HG02623 (cell line): ENCODE measurements around the gene LTN1.
"Not testable (repeated sequence)": the region's sequence is repeated elsewhere in the genome, so short reads cannot be mapped to it uniquely, and the experiment has no call there.

Experiments
- ATAC-seq: cut with Tn5 transposase; IDR thresholded peaks from one replicate; pipeline ENCODE4 v1.9.1; 2021; ENCODE audit warnings: moderate library complexity; ENCODE audit not compliant: unreplicated experiment

The LTN1 gene

DNA sequence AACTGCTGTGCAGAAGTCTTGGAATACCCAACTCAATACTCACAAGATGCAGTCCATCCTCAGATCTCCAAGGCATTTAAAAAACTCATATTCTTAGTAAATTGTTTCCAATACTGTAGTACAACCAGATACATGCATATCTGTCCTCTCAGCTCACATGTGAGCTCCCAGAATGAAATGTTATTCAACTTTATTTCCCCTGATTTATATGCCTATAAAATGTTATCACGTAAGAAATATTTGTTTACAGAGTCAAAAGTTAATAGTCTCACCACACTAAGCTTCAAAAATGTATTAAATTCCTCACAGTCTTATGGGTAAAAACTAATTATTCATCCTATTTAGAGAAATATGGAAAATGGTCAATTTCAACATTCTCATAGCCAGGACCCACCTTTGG, 56.6 kb downstream of the LTN1 start:
- no peak for ATAC-seq

DNA sequence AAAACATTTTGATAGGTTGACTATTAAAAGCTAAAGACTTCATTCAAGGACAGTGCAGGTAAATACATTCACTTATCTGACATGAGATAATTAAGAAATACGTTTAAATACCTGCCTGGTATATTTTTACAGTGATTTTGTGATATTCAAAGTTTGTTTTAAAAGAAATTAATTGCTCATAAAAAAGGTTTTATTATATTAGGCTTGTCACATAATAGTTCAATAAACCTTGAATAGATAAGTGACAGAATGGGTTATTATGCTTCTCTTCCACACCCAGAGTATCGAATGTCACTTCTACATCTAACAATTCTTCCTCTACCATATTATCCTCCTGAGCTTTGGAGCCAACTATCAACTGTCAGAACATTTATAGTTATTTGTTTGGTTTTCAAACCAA, 60.0 kb downstream of the LTN1 start:
- no peak for ATAC-seq

DNA sequence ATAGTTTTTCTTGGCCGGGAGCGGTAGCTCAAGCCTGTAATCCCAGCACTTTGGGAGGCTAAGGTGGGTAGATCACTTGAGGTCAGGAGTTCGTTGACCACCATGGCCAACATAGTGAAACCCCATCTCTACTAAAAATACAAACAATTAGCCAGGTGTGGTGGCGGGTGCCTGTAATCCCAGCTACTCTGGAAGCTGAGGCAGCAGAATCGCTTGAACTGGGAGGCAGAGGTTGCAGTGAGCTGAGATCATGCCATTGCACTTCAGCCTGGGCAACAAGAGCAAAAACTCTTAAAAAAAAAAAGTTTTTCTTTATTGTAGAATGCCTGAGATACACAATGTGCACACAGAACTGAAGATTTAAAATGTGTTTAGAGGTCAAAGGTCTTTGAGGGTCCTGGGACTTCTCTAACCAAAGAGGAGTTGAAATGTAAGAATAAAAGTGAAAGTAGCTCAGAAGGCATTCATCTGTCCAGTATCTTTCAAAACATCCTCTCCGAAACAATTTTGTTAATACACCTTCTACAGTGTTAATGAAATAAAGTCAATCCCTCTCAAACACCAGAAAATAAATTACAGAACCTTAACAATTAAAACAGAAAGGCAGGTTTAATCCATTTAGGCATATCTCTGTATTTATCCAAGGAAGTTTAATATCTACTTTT, 60.8 kb downstream of the LTN1 start:
- not testable (repeated sequence) for ATAC-seq

DNA sequence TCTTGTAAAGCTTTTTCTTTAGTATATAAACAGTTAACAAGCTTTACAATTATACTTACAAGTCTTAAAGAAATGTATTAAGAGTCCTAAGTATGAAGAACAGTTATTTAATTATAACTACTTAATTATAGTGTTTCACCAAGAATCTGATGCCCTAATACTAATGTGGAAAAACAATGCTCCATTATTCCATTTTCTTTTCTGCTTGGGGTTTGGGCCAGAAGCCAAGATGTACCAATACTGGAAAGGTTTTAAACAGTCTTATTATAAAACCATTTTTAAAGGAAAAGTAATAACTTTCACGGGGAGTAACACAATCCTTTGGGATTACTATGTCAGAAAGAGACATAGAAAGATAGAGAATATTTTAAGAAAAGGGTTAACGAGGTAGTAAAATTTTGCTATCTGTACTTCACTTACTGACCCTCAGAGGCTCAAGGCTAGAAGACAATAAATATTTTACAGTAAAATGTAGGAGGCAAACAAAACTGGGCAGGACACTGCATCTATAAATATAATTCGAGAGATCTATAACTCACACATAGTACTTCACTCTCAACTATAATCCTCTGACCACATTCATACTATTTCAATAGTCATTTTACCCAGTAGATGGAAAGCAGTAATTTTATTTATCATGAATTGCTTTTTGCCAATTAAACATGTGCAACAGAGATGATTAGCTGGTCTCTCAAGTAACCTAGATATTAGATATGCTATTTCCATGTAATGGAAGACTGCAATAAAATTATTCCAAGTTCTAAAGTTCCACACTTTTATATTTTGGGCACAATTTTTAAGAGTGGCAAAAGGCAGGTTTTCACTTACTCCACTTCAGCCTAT, 63.9 kb downstream of the LTN1 start:
- ATAC-seq: no peak

DNA sequence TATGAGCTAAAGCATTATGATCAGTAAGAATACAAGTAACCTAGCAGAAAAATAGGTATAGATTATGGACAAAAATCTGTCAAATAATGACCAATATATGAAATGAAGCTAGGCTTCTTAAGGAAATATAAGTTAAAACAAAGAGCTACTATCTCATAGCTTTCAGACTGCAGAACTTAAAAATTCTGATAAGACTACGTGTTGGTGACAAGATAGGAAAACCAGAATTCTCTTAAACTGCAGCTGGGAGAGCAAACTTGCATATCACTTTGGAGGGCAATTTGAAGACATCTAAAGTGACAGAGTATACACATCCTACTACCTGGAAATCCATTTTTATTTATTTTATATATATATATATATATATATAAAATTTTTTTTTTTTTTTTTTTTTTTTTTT, 65.5 kb downstream of the LTN1 start:
- ATAC-seq: no peak

DNA sequence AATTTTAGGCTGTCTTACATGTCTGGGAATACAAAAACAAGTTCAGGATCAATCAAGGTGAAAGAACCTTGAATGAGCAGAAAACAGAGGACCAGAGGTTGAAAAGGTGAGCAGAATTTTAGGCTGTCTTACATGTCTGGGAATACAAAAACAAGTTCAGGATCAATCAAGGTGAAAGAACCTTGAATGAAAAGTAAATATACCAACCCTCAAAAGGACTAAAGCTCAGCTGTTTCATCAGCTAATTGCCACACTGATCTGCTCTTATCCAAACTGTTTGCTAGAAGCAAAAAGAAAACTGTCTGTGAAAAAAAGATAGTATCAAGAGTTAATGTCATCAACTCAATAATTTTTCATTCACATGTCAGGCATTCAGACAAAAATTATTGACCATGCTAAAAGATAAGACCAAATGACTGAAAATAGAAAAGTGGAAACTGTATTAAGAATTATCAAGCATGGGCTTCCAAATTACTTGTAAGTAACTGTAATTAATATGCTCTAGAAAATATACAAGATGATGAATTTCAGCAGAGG, 69.2 kb downstream of the LTN1 start:
- ATAC-seq: no peak

DNA sequence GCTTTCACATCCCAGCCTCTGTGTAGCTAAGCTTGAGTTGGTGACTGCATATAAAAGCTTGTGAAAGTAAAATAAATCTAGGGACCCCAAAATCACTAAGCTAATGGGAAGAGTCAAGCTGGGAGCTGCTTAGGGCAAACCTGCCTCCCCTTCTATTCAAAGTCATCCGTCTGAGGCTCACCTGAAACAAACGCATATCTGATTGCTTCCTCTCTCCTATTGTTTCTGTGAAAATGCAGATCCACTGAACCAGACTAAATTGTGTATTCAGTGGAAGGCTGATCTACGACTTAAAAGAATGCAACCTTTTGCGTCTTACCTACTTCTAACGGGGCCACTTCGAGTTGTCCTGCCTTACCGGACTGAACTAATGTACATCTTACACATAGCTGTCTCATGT, 70.3 kb downstream of the LTN1 start:
- no peak for ATAC-seq

DNA sequence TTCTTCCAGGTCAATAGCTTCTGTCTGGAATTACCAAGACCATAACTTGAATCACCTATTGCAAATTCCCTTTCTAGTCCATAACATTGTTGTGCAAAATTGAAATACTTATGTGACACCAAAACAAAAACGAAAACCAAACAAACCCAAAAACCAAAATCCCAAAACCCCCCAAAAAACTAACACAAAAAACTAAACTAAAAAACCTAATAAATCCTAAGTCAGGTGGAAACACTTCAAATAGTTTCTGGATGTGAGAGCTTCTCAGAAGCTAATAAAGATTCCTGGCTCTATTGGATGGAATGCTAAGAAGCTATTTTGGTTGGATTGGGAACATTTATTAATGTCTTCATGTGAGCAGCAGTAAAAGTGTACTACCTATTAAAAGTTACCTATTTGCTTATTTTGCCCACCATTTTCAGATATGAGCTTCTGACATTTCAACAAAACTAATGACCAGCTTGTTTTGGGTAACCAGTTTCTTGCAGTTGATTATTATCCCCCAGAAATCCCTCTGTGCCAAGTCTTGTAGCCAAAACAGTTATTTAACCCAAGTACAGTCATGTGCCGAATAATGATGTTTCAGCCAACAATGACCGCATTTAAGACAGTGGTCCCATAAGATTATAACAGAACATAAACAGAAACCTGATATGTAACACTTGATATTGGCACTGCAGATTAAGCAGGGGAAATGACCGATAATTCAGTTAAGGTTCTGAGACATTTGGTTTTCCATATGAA, 76.4 kb downstream of the LTN1 start:
- ATAC-seq: no peak

DNA sequence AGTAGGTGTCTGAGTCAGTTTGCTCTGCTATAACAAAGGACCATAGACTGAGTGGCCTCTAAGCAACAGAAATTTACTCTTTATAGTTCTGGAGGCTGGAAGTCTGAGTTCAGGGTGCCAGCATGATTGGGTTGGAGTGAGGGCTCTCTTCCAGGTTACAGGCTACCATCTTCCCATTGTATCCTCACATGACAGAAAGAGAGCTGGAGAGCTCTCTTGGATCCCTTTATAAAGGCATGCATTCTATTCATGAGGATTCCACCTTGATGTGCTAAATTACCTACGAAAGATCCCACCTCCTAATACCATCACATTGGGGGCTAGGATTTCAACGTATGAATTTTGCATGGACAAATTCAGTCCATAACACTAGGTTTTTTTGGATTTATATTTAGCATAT, 79.6 kb downstream of the LTN1 start:
- ATAC-seq: no peak

DNA sequence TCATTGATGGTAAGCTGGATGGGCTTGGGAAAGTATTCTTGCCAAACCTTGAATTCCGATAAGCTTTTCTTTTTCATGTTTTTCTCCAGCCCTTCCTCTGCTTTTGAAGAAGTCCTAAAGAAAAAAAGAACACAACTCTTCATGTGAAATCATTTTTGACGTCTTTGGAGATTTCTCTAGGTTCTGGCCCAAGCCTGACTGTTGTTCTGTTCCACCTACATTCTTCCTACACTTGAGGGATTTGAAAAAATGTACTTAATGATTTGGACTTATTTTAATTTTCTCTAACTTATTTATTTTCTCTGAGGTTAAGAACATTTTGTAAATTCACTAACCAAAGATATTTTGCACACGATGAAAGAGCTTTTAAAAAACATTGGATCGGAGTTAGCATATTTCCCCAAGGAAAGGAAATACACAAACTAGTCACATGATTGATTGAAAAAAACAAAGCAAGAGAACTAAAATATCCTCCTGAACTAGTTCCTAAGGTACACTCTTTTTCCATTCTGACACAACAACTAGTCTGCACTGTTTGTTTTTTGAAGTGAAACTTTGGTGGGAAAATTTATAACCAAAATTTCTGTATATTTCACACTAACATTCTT, 82.3 kb downstream of the LTN1 start:
- no peak for ATAC-seq

DNA sequence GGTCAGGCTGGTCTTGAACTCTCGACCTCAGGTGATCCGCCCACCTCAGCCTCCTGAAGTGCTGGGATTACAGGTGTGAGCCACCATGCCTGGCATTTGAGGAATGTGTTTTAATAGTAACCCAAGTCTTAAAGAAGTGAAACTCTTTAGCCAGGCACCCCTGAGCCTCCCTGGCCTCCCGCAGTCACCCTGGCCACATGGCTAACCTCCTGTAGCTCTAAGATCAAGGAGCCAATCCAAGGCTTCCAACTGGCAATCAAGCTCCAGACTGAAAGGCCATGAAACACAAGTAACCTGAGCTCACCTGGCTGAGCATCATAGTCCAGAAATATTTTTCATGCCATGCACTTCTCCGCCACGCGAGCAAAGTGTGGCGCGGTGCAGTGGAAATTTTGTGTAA, 84.3 kb downstream of the LTN1 start:
- no peak for ATAC-seq

DNA sequence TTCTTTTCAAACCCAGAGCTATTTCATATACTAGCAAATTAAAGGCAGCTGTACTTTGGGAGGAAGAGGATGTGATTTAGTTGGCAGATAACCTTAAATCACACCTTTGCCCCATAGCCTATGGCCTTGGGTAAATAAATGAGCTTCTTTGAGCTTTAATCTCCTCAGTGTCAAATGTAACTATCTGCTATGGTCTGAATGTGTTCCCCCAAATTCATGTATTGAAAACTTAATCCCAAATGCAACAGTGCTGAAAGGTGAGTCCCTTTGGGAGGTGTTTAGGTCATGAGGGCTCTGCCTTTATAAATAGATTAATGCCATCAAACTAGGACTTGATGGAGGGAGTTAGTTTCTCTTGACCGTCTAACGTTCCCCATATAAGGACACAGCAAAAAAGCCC, 85.8 kb downstream of the LTN1 start:
- ATAC-seq: no peak

DNA sequence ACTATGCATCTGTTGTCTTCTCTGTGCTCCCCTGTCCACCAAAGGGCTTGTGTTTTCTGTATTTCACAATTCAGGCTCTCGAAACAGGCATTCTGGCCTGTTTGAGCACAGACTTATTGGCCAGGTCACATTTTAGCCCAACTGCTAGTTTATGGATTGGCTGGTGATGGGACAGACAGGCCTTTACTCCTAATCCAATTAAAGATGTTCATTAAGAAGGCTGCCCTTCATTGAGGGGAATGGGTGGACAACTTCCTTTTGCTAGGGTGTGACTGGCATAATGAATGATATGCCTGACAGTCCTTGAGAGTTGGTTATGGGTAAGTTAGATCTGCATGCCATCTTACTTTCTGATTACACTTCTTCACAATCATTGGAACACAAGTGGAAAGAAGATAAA, 86.4 kb downstream of the LTN1 start:
- no peak for ATAC-seq

DNA sequence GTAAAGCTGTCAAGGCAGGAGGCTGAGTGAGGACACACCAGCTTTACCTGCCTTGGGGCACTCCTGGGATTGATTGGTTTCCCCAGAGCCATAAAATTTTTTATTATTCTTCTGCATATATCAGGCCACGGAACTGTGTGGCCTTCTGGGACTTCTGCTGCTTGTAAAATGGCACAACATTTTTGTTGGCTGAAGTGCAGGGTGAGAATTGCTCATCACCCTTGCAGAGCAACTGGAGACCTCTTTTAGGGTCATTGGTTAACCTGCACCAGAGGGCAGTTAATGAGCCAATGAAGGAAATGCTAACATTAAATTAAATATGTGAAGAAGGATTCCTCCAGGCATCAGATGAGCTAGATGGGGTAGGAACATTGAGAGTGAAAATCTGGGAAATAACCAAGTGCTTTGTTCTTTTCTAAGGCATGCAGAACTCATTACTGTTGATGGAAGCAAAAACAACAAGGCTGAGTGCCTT, 87.7 kb downstream of the LTN1 start:
- no peak for ATAC-seq

DNA sequence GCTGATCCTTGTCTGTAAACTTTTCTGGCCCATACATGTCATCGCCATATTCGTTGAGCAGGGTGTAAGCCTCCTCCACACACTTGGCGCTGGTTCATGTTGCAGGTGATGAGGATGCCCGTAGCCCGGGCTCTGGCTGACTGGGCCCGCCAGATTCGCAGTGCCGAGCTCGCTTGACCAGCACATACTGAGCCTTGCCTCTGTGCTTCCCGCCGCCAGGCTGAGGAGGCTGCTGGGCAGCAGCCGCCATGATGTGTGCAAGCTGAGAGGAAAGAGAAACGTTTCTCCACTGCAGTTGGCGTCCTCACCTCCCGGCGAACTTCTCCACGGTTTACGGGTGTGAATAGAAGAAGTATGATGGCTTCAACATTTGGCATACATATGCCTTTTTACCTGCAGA, 89.2 kb downstream of the LTN1 start:
- no peak for ATAC-seq

DNA sequence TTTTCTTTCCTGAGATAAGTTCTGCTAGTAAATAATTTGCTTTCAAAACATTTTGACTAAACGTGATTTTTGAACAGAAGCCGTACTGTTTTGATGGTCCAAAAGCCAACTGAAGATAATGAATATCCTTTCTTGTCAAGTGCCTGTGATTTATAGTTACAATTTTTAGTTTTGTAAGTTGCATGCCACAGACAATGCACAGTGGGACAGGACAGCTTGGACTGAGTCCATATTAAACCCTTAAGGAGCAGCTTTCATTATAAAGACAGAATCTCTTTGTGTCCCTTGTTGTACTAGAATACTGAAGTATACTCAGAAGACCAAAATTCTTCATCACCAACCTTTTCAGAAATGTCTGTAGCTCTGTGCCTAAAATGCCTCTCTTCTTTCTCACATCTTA, 92.2 kb downstream of the LTN1 start:
- ATAC-seq: no peak

DNA sequence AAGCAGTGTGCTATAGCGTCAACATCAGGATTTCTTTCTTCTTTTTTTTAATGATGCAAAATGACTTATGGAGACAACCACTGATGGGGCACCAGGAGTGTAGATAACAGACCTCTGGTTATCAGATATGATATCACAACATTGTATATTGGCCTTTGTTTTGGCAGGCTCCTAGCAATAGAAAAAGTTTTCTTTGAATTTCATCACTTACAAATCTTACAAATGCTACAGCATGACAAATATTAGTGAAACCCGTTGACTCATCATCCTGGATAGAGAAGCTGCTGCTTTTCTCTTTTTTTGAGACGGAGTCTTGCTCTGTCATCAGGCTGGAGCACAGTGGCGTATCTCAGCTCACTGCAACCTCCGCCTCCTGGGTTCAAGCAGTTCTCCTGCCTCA, 92.9 kb downstream of the LTN1 start:
- ATAC-seq: no peak

DNA sequence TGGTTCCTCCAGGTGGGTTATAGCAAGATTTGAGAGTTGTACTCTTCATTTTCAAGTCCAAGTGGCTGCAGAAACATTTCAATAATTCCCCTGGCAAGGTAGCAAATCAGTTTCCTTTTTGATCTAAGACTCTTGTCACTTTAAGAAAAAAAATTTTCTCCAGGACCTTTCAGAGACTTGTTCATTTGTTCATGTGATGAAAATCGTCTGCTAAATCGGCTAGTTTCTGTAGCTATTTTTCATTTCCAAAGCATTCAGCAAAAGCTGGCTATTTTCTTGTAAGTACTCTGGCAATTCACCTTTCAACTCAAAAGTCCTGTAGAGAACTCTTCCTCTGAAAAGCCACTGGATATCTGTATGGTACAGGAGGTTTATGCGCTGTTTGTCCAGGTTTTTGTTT, 93.5 kb downstream of the LTN1 start:
- ATAC-seq: no peak

DNA sequence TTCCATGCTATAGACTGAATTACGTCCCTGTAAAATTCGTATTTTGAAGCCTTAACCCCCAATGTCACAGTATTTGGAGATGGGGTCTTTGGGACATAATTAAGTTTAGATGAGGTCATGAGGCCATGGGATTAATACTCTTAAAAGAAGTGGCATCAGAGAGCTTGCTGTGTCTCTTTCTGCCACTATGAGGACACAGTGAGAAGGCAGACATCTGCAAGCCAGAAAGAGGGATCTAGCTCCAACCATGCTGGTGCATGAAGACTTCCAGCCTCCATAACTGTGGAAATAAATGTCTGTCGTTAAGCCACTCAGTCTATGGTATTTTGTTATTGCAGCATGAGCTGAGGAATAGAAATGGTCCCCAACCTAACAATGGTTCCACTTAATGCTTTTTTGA, 99.0 kb downstream of the LTN1 start:
- ATAC-seq: no peak

DNA sequence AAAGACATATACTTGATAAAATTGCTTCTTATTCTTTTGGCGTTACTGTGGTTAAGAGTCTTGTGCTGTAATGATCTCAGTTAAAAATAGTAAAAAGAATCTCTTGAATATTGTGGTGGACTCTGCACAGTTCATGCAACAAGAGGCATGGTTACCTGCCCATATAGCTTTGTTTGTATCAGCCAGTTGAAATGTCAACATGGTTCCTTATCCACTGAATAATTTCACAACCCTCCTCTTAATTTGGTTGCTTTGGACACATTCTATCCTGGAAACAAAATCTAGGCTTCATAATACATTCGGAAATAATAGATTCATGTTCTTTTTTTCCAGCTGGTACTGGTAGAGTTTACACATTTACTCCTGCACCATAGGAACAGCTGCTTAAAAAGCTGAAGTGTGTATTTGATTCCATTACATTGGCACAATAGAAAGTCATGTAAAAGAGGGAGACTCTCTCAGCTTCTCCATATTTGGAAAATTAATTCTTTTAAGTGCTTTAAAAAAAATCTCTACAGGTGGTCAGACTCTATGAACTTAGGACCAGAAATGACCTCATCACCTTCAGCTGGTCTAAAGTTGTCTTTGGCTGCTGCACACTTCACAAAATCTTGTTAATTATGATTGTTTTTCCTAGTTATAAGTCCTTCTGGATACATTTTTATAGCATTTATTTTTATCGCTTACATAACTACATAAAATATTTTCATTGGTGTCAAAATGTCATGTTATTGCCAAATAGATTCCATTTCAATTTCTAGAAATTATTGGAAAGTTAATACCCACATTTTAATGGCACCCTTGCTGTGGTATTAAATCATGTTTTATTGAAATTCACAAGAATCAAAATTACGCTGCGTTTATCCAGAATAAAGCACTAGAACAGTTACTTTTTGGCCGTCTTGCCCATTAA, 100.2 kb downstream of the LTN1 start:
- no peak for ATAC-seq
